Neural progenitor cell (in vitro differentiated cells): ENCODE results near the gene DHFR2. TPM values are rescaled to one million over a fixed set of nuclear protein-coding genes. Genes with fewer than 3 reads are reported as not detected.
"Not testable (repeated sequence)": the region's sequence is repeated elsewhere in the genome, so short reads cannot be mapped to it uniquely, and the experiment has no call there.

Experiments used
- DNase-seq: peaks from one replicate; pipeline ENCODE4 v3.0.0-alpha.2; 2016; ENCODE audit warnings: low spot score
- H2AFZ ChIP-seq: fragments of 200-600 bp; sonication (generic); replicated peaks from 2 replicates; pipeline ENCODE4 v1.6.1; 2016; ENCODE audit warnings: antibody characterized with exemption
- H3F3A ChIP-seq: fragments of 200-600 bp; sonication (generic); 2 replicates; pipeline ENCODE4 v1.6.1; 2016; ENCODE audit warnings: antibody characterized with exemption, low read depth
- H3K27ac ChIP-seq: fragments of 200-600 bp; sonication (generic); 2 replicates; pipeline ENCODE4 v1.5.1; 2016; ENCODE audit warnings: mild to moderate bottlenecking
- H3K27me3 ChIP-seq: fragments of 200-600 bp; sonication (generic); 2 replicates; pipeline ENCODE4 v1.6.1; 2016; ENCODE audit warnings: mild to moderate bottlenecking, moderate library complexity
- H3K36me3 ChIP-seq: fragments of 200-600 bp; sonication (generic); 2 replicates; pipeline ENCODE4 v1.5.1; 2016
- H3K4me1 ChIP-seq: fragments of 200-600 bp; sonication (generic); 2 replicates; pipeline ENCODE4 v1.6.1; 2016; ENCODE audit warnings: mixed run types
- H3K4me2 ChIP-seq: fragments of 200-600 bp; sonication (generic); 2 replicates; pipeline ENCODE4 v1.6.1; 2016
- H3K4me3 ChIP-seq: fragments of 200-600 bp; sonication (generic); 2 replicates; pipeline ENCODE4 v1.5.1; 2016
- H3K79me2 ChIP-seq: fragments of 200-600 bp; sonication (generic); 2 replicates; pipeline ENCODE4 v1.6.1; 2016; ENCODE audit warnings: low read depth
- H3K9ac ChIP-seq: fragments of 200-600 bp; sonication (generic); 2 replicates; pipeline ENCODE4 v1.6.1; 2016
- H3K9me3 ChIP-seq: fragments of 200-600 bp; sonication (generic); 2 replicates; pipeline ENCODE4 v1.5.1; 2016; ENCODE audit warnings: low read depth
- H4K20me1 ChIP-seq: fragments of 200-600 bp; sonication (generic); 2 replicates; pipeline ENCODE4 v1.6.1; 2016; ENCODE audit warnings: low read depth
- H3K27ac Mint-ChIP-seq: 3 replicates; pipeline ENCODE4 v1.8.0; 2021; ENCODE audit warnings: mixed read lengths
- H3K27me3 Mint-ChIP-seq: 2 replicates; pipeline ENCODE4 v1.8.0; 2022; ENCODE audit warnings: low read depth, mild to moderate bottlenecking, inconsistent platforms, moderate library complexity, mixed read lengths; ENCODE audit not compliant: insufficient read depth
- H3K36me3 Mint-ChIP-seq: 3 replicates; pipeline ENCODE4 v1.8.0; 2021; ENCODE audit warnings: mixed read lengths
- H3K4me1 Mint-ChIP-seq: 3 replicates; pipeline ENCODE4 v1.8.0; 2021; ENCODE audit warnings: mixed read lengths
- H3K4me3 Mint-ChIP-seq: 3 replicates; pipeline ENCODE4 v1.8.0; 2021; ENCODE audit warnings: mild to moderate bottlenecking, moderate library complexity, mixed read lengths
- H3K9me3 Mint-ChIP-seq: 3 replicates; pipeline ENCODE4 v1.8.0; 2020; ENCODE audit warnings: mixed read lengths
- CTCF ChIP-seq: fragments of 200-600 bp; sonication (generic); IDR thresholded peaks from 2 replicates; pipeline ENCODE4 v1.5.1; 2017; ENCODE audit warnings: antibody characterized with exemption, mild to moderate bottlenecking
- EZH2 ChIP-seq: fragments of 200-600 bp; sonication (generic); IDR thresholded peaks from 2 replicates; pipeline ENCODE4 v1.6.1; 2017; ENCODE audit warnings: antibody characterized with exemption, mild to moderate bottlenecking, moderate library complexity
- EZH2phosphoT487 ChIP-seq: fragments of 200-600 bp; sonication (generic); IDR thresholded peaks from 2 replicates; pipeline ENCODE4 v1.6.1; 2017; ENCODE audit warnings: antibody characterized with exemption
- total RNA-seq: library from RNA; depleted of rRNA; stranded (reverse); fragments of >200 nt; gene quantifications from 2 replicates; pipeline ENCODE4 v1.2.3, GENCODE V29; 2015; ENCODE audit warnings: low replicate concordance

DHFR2 gene
- total RNA-seq, 1 donor from 2014 or later = 8.8 TPM

- peaks cover 10% of the 10 kb centered on the region for H3K79me2 ChIP-seq
- H4K20me1 ChIP-seq = no peaks in the 10 kb centered on the region
- H3K4me1 Mint-ChIP-seq = no peaks in the 10 kb centered on the region
- H3K9me3 Mint-ChIP-seq = peaks cover 2% of the 10 kb centered on the region
- H3K9ac ChIP-seq = no peak overlapping the region
- no peaks in the 10 kb centered on the region for H3K36me3 ChIP-seq
- no peaks in the 10 kb centered on the region for H3K27me3 Mint-ChIP-seq
- H3K4me3 ChIP-seq = no peak overlapping the region
- no peak for DNase-seq
- H3K4me2 ChIP-seq = no peak overlapping the region
- H3K36me3 Mint-ChIP-seq = peaks cover 14% of the 10 kb centered on the region
- H3K4me1 ChIP-seq = no peaks in the 10 kb centered on the region
- no peak overlapping the region for H3K27ac Mint-ChIP-seq
- no peaks in the 10 kb centered on the region for H3F3A ChIP-seq
- H3K27ac ChIP-seq = no peak overlapping the region
- no peaks in the 10 kb centered on the region for H3K27me3 ChIP-seq
- no peak overlapping the region for H2AFZ ChIP-seq
- no peak for TF ChIP-seq EZH2
- no peak for TF ChIP-seq EZH2phosphoT487
- TF ChIP-seq CTCF = no peak
- no peak overlapping the region for H3K4me3 Mint-ChIP-seq
- no peaks in the 10 kb centered on the region for H3K9me3 ChIP-seq
Observed at GRCh38 chr3:94083261-94083660, 20.5 kb upstream of the DHFR2 start.

GRCh38 chr3:94082391-94082937 is 19.7 kb upstream of the DHFR2 start:
- Histone ChIP-seq H3K9me3 (no peaks in the 10 kb centered on the region), H3K4me2 (no peak overlapping the region), H3K4me1 (no peaks in the 10 kb centered on the region), H3K79me2 (peaks cover 10% of the 10 kb centered on the region), H3K36me3 (no peaks in the 10 kb centered on the region), H3K4me3 (no peak overlapping the region), H3F3A (no peaks in the 10 kb centered on the region), H3K9ac (no peak overlapping the region), H4K20me1 (no peaks in the 10 kb centered on the region), H3K27ac (no peak overlapping the region), H3K27me3 (no peaks in the 10 kb centered on the region), H2AFZ (no peak overlapping the region)
- Mint-ChIP-seq H3K27ac (no peak overlapping the region), H3K9me3 (peaks cover 4% of the 10 kb centered on the region), H3K27me3 (no peaks in the 10 kb centered on the region), H3K36me3 (peaks cover 16% of the 10 kb centered on the region), H3K4me3 (no peak overlapping the region), H3K4me1 (no peaks in the 10 kb centered on the region)
- no peak for TF ChIP-seq CTCF
- no peak for TF ChIP-seq EZH2phosphoT487
- no peak for DNase-seq

GRCh38 chr3:94081884-94082283 is 19.2 kb upstream of the DHFR2 start:
- Mint-ChIP-seq H3K27me3 (no peaks in the 10 kb centered on the region), H3K27ac (no peak overlapping the region), H3K4me1 (no peaks in the 10 kb centered on the region), H3K36me3 (peaks cover 20% of the 10 kb centered on the region), H3K9me3 (peaks cover 4% of the 10 kb centered on the region), H3K4me3 (no peak overlapping the region)
- Histone ChIP-seq H3K36me3 (no peaks in the 10 kb centered on the region), H3F3A (no peaks in the 10 kb centered on the region), H3K9me3 (no peaks in the 10 kb centered on the region), H3K79me2 (peaks cover 10% of the 10 kb centered on the region), H2AFZ (no peak overlapping the region), H3K4me3 (no peak overlapping the region), H3K27me3 (no peaks in the 10 kb centered on the region), H3K9ac (no peak overlapping the region), H3K4me1 (no peaks in the 10 kb centered on the region), H3K4me2 (no peak overlapping the region), H4K20me1 (no peaks in the 10 kb centered on the region), H3K27ac (no peak overlapping the region)
- DNase-seq = no peak
- TF ChIP-seq EZH2phosphoT487 (no peak), EZH2 (no peak), CTCF (no peak)

- H3K4me2 ChIP-seq, H3K9ac ChIP-seq, H3K27ac ChIP-seq, H3K9me3 Mint-ChIP-seq, H3K27ac Mint-ChIP-seq, H3F3A ChIP-seq, H3K9me3 ChIP-seq, H3K4me3 ChIP-seq, H3K4me1 ChIP-seq, H3K4me3 Mint-ChIP-seq, DNase-seq, H3K27me3 Mint-ChIP-seq, H3K36me3 ChIP-seq, H4K20me1 ChIP-seq, H3K27me3 ChIP-seq, H3K4me1 Mint-ChIP-seq, H2AFZ ChIP-seq: not testable (repeated sequence)
- peaks cover 10% of the 10 kb centered on the region for H3K79me2 ChIP-seq
- H3K36me3 Mint-ChIP-seq = peaks cover 28% of the 10 kb centered on the region
Observed at GRCh38 chr3:94080552-94080951, 17.8 kb upstream of the DHFR2 start.
